K562 (cell line): ENCODE results near the gene MED13L. TPM values are rescaled to one million over a fixed set of nuclear protein-coding genes. Genes with fewer than 3 reads are reported as not detected.

Source experiments
- ASH1L ChIP-seq: fragments of 450-650 bp; IDR thresholded peaks from 2 replicates; pipeline ENCODE4 v1.6.1; 2018; ENCODE audit warnings: borderline replicate concordance, mild to moderate bottlenecking, low read depth; ENCODE audit not compliant: partially characterized antibody
- DDX20 ChIP-seq: fragments of 450-650 bp; IDR thresholded peaks from 2 replicates; pipeline ENCODE4 v1.6.1; 2016; ENCODE audit warnings: missing genetic modification characterization, low read depth, mild to moderate bottlenecking, missing compliant biosample characterization, moderate library complexity
- ETV1 ChIP-seq: fragments of 450-650 bp; conservative IDR thresholded peaks from 2 replicates; pipeline ENCODE4 v1.6.1; 2016; ENCODE audit warnings: missing genetic modification characterization, control low read depth, low read depth, missing compliant biosample characterization
- MTA3 ChIP-seq: fragments of 450-650 bp; formaldehyde crosslinking; IDR thresholded peaks from 2 replicates; pipeline ENCODE4 v1.6.1; 2017; ENCODE audit warnings: mild to moderate bottlenecking, borderline replicate concordance
- RB1 ChIP-seq: fragments of 450-650 bp; IDR thresholded peaks from 2 replicates; pipeline ENCODE4 v1.6.1; 2017; ENCODE audit warnings: low read depth, mild to moderate bottlenecking
- SPI1 ChIP-seq: IDR thresholded peaks from 2 replicates; pipeline ENCODE4 v1.6.1; 2011; ENCODE audit warnings: low read depth, low read length, control low read depth, borderline replicate concordance
- TAL1 ChIP-seq: fragments of 450-650 bp; IDR thresholded peaks from 2 replicates; pipeline ENCODE4 v1.6.1; 2016; ENCODE audit warnings: mild to moderate bottlenecking
- ZNF57 ChIP-seq: fragments of 450-650 bp; formaldehyde crosslinking; IDR thresholded peaks from 2 replicates; pipeline ENCODE4 v1.4.0; 2020; ENCODE audit warnings: mild to moderate bottlenecking, moderate library complexity
- ZNF77 ChIP-seq: fragments of 250-450 bp; sonication (Bioruptor Pico); IDR thresholded peaks from 2 replicates; pipeline ENCODE4 v1.5.0; 2020
- polyA plus RNA-seq, 8 experiments: library from polyadenylated mRNA; depleted of rRNA in 4 of 8; stranded (reverse) in 5 of 8; unstranded in 3 of 8; fragments of >200 nt; fragmentation: Nextera tagmentation in 2 of 8; fragmentation: Illumina TruSeq in 1 of 8; extraction: Ambion mirVana in 2 of 8; extraction: Trizol in 1 of 8; gene quantifications; 2 replicates each; pipeline versions ENCODE4 v1.2.1 to v1.2.3, GENCODE V29; 2011 to 2014; ENCODE audit warnings: inconsistent platforms in 1 of 8, missing spikeins in 1 of 8
- total RNA-seq, 7 experiments: library from RNA; depleted of rRNA in 6 of 7; stranded (reverse); fragments of >200 nt in 6 of 7; fragmentation: Illumina TruSeq in 2 of 7; extraction: Trizol in 2 of 7; gene quantifications; 2 replicates each; pipeline versions ENCODE4 v1.2.1 to v1.2.3, GENCODE V29; 2011 to 2021; ENCODE audit warnings: low replicate concordance in 1 of 7
- TF ChIP-seq, protein P1 (sequence below): fragments of 450-650 bp; IDR thresholded peaks from 2 replicates; pipeline ENCODE4 v1.6.1; 2017; ENCODE audit warnings: antibody characterized with exemption, mild to moderate bottlenecking
- TF ChIP-seq, protein P2 (sequence below): fragments of 450-650 bp; IDR thresholded peaks from 2 replicates; pipeline ENCODE4 v1.6.1; 2016; ENCODE audit warnings: mild to moderate bottlenecking, moderate library complexity

The MED13L gene
- total and polyA plus RNA-seq, 9 of the 15 experiments (the other 6 are each of a cell fraction or from before 2014, with no cell fraction given): 13.4 to 90.3 (median 36.9) TPM

- TF ChIP-seq, protein P1, sequence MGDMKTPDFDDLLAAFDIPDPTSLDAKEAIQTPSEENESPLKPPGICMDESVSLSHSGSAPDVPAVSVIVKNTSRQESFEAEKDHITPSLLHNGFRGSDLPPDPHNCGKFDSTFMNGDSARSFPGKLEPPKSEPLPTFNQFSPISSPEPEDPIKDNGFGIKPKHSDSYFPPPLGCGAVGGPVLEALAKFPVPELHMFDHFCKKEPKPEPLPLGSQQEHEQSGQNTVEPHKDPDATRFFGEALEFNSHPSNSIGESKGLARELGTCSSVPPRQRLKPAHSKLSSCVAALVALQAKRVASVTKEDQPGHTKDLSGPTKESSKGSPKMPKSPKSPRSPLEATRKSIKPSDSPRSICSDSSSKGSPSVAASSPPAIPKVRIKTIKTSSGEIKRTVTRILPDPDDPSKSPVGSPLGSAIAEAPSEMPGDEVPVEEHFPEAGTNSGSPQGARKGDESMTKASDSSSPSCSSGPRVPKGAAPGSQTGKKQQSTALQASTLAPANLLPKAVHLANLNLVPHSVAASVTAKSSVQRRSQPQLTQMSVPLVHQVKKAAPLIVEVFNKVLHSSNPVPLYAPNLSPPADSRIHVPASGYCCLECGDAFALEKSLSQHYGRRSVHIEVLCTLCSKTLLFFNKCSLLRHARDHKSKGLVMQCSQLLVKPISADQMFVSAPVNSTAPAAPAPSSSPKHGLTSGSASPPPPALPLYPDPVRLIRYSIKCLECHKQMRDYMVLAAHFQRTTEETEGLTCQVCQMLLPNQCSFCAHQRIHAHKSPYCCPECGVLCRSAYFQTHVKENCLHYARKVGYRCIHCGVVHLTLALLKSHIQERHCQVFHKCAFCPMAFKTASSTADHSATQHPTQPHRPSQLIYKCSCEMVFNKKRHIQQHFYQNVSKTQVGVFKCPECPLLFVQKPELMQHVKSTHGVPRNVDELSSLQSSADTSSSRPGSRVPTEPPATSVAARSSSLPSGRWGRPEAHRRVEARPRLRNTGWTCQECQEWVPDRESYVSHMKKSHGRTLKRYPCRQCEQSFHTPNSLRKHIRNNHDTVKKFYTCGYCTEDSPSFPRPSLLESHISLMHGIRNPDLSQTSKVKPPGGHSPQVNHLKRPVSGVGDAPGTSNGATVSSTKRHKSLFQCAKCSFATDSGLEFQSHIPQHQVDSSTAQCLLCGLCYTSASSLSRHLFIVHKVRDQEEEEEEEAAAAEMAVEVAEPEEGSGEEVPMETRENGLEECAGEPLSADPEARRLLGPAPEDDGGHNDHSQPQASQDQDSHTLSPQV: peak; percentile 64; the same call in 1 of the 2 replicates
- TF ChIP-seq RB1 (peak; percentile 7; the same call in 1 of the 2 replicates), ZNF77 (CRISPR knock-in tag) (no peak), ZNF57 (no peak), SPI1 (peak; percentile 46; the same call in 1 of the 2 replicates), DDX20 (tag) (no peak), ETV1 (peak; percentile 66), ASH1L (no peak), MTA3 (no peak), TAL1 (no peak)
- TF ChIP-seq, protein P2, sequence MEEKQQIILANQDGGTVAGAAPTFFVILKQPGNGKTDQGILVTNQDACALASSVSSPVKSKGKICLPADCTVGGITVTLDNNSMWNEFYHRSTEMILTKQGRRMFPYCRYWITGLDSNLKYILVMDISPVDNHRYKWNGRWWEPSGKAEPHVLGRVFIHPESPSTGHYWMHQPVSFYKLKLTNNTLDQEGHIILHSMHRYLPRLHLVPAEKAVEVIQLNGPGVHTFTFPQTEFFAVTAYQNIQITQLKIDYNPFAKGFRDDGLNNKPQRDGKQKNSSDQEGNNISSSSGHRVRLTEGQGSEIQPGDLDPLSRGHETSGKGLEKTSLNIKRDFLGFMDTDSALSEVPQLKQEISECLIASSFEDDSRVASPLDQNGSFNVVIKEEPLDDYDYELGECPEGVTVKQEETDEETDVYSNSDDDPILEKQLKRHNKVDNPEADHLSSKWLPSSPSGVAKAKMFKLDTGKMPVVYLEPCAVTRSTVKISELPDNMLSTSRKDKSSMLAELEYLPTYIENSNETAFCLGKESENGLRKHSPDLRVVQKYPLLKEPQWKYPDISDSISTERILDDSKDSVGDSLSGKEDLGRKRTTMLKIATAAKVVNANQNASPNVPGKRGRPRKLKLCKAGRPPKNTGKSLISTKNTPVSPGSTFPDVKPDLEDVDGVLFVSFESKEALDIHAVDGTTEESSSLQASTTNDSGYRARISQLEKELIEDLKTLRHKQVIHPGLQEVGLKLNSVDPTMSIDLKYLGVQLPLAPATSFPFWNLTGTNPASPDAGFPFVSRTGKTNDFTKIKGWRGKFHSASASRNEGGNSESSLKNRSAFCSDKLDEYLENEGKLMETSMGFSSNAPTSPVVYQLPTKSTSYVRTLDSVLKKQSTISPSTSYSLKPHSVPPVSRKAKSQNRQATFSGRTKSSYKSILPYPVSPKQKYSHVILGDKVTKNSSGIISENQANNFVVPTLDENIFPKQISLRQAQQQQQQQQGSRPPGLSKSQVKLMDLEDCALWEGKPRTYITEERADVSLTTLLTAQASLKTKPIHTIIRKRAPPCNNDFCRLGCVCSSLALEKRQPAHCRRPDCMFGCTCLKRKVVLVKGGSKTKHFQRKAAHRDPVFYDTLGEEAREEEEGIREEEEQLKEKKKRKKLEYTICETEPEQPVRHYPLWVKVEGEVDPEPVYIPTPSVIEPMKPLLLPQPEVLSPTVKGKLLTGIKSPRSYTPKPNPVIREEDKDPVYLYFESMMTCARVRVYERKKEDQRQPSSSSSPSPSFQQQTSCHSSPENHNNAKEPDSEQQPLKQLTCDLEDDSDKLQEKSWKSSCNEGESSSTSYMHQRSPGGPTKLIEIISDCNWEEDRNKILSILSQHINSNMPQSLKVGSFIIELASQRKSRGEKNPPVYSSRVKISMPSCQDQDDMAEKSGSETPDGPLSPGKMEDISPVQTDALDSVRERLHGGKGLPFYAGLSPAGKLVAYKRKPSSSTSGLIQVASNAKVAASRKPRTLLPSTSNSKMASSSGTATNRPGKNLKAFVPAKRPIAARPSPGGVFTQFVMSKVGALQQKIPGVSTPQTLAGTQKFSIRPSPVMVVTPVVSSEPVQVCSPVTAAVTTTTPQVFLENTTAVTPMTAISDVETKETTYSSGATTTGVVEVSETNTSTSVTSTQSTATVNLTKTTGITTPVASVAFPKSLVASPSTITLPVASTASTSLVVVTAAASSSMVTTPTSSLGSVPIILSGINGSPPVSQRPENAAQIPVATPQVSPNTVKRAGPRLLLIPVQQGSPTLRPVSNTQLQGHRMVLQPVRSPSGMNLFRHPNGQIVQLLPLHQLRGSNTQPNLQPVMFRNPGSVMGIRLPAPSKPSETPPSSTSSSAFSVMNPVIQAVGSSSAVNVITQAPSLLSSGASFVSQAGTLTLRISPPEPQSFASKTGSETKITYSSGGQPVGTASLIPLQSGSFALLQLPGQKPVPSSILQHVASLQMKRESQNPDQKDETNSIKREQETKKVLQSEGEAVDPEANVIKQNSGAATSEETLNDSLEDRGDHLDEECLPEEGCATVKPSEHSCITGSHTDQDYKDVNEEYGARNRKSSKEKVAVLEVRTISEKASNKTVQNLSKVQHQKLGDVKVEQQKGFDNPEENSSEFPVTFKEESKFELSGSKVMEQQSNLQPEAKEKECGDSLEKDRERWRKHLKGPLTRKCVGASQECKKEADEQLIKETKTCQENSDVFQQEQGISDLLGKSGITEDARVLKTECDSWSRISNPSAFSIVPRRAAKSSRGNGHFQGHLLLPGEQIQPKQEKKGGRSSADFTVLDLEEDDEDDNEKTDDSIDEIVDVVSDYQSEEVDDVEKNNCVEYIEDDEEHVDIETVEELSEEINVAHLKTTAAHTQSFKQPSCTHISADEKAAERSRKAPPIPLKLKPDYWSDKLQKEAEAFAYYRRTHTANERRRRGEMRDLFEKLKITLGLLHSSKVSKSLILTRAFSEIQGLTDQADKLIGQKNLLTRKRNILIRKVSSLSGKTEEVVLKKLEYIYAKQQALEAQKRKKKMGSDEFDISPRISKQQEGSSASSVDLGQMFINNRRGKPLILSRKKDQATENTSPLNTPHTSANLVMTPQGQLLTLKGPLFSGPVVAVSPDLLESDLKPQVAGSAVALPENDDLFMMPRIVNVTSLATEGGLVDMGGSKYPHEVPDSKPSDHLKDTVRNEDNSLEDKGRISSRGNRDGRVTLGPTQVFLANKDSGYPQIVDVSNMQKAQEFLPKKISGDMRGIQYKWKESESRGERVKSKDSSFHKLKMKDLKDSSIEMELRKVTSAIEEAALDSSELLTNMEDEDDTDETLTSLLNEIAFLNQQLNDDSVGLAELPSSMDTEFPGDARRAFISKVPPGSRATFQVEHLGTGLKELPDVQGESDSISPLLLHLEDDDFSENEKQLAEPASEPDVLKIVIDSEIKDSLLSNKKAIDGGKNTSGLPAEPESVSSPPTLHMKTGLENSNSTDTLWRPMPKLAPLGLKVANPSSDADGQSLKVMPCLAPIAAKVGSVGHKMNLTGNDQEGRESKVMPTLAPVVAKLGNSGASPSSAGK: no peak
Observed at GRCh38 chr12:116282371-116283286, 5.1 kb upstream of the MED13L start (continued).
